Activated CD8-positive, alpha-beta memory T cell treated with anti-CD3 and anti-CD28 coated beads for 36 hours (primary cell): ENCODE results near the gene CLPSL1. TPM values are rescaled to one million over a fixed set of nuclear protein-coding genes. Genes with fewer than 3 reads are reported as not detected.

Experiments used
- CTCF ChIA-PET: fragments of 350-600 bp; sonication (Branson Sonifier 250); formaldehyde crosslinking; loops from one replicate; lab custom pipeline; 2021; ENCODE audit warnings: antibody characterized with exemption; lab: Charles Lee
- POLR2A ChIA-PET: fragments of 350-600 bp; sonication (Branson Sonifier 250); formaldehyde crosslinking; loops from one replicate; lab custom pipeline; 2021; ENCODE audit warnings: antibody characterized with exemption; lab: Charles Lee
- total RNA-seq, 2 experiments: library from RNA; stranded (reverse); gene quantifications; one replicate each; pipeline ENCODE4 v1.2.3, GENCODE V29; 2021

CLPSL1 gene
- total RNA-seq, 2 experiments from 2014 or later, result not detected

- ChIA-PET CTCF (interaction anchor here (0.6 kb wide), 1 partner anchor 225 kb away, joined by 3 read pairs; no protein-coding TSS in a partner anchor), POLR2A (no interaction called here)
These were observed 6.7 kb downstream of the CLPSL1 start for GRCh38 chr6:35787266-35788218.

GRCh38 chr6:35788423-35788982 lies 7.7 kb downstream of the CLPSL1 start:
- CTCF ChIA-PET, result no interaction called here
- POLR2A ChIA-PET, result no interaction called here

- ChIA-PET CTCF (no interaction called here), POLR2A (no interaction called here)
These were observed 9.9 kb downstream of the CLPSL1 start for GRCh38 chr6:35790683-35791082.

GRCh38 chr6:35794536-35795452 lies 14.0 kb downstream of the CLPSL1 start:
- CTCF ChIA-PET, result no interaction called here

GRCh38 chr6:35795453-35796071 lies 14.7 kb downstream of the CLPSL1 start:
- ChIA-PET CTCF (no interaction called here), POLR2A (no interaction called here)

More at GRCh38 chr6:35794536-35795452, 14.0 kb downstream of the CLPSL1 start:
- POLR2A ChIA-PET, result no interaction called here

- CTCF ChIA-PET, result no interaction called here
These were observed 15.4 kb downstream of the CLPSL1 start for GRCh38 chr6:35796236-35796635.

GRCh38 chr6:35797837-35798526 lies 17.2 kb downstream of the CLPSL1 start:
- ChIA-PET CTCF (no interaction called here), POLR2A (no interaction called here)

More at GRCh38 chr6:35796236-35796635, 15.4 kb downstream of the CLPSL1 start:
- POLR2A ChIA-PET, result no interaction called here

- CTCF ChIA-PET, result no interaction called here
- POLR2A ChIA-PET, result no interaction called here
These were observed 17.9 kb downstream of the CLPSL1 start for GRCh38 chr6:35798706-35799105.

GRCh38 chr6:35801148-35801547 lies 20.3 kb downstream of the CLPSL1 start:
- POLR2A ChIA-PET, result no interaction called here
- CTCF ChIA-PET, result no interaction called here

GRCh38 chr6:35804996-35805736 lies 24.3 kb downstream of the CLPSL1 start, which contains the start of gene LHFPL5:
LHFPL5 (plus strand) TSS chr6:35805352; CDS start chr6:35805671, 319 bp downstream.
- ChIA-PET POLR2A (no interaction called here), CTCF (no interaction called here)

GRCh38 chr6:35808688-35809087 lies 27.9 kb downstream of the CLPSL1 start:
- ChIA-PET CTCF (no interaction called here), POLR2A (no interaction called here)

GRCh38 chr6:35809809-35810208 lies 29.0 kb downstream of the CLPSL1 start:
- ChIA-PET POLR2A (no interaction called here), CTCF (no interaction called here)

GRCh38 chr6:35810971-35811698 lies 30.3 kb downstream of the CLPSL1 start:
- ChIA-PET POLR2A (no interaction called here), CTCF (no interaction called here)

- POLR2A ChIA-PET, result no interaction called here
- CTCF ChIA-PET, result no interaction called here
These were observed 30.8 kb downstream of the CLPSL1 start for GRCh38 chr6:35811699-35811995.

GRCh38 chr6:35817515-35817914 lies 36.7 kb downstream of the CLPSL1 start:
- ChIA-PET CTCF (no interaction called here), POLR2A (no interaction called here)

GRCh38 chr6:35823601-35824000 lies 42.8 kb downstream of the CLPSL1 start:
- POLR2A ChIA-PET, result no interaction called here

GRCh38 chr6:35824552-35825192 lies 43.9 kb downstream of the CLPSL1 start:
- ChIA-PET POLR2A (no interaction called here), CTCF (no interaction called here)

More at GRCh38 chr6:35823601-35824000, 42.8 kb downstream of the CLPSL1 start:
- CTCF ChIA-PET, result no interaction called here
